CD4-positive, alpha-beta T cell (primary cell): ENCODE results near the gene MDFIC2. TPM values are rescaled to one million over a fixed set of nuclear protein-coding genes. Genes with fewer than 3 reads are reported as not detected.

Source experiments
- ATAC-seq: fragments of 200-7000 bp; cut with Tn5 transposase; one replicate; pipeline ENCODE4 v1.10.0; 2022; ENCODE audit warnings: mild to moderate bottlenecking; ENCODE audit not compliant: poor library complexity
- CTCF ChIA-PET: fragments of 350-600 bp; sonication (Branson Sonifier 250); formaldehyde crosslinking; loops from one replicate; lab custom pipeline; 2021; ENCODE audit warnings: antibody characterized with exemption, inconsistent platforms; lab: Charles Lee
- POLR2A ChIA-PET: fragments of 350-600 bp; sonication (Branson Sonifier 250); formaldehyde crosslinking; loops from one replicate; lab custom pipeline; 2021; ENCODE audit warnings: antibody characterized with exemption, inconsistent platforms; lab: Charles Lee
- DNase-seq, 14 experiments: peaks; one replicate each; pipeline ENCODE4 v3.0.0-alpha.2; 2013 to 2020; ENCODE audit warnings: mixed read lengths in 2 of 14
- H3K27ac ChIP-seq, 2 donors: one replicate each; pipeline versions ENCODE4 v1.5.1 to v1.7.0; 2013; ENCODE audit warnings: low read length in 2 of 2, low read depth in 1 of 2, mild to moderate bottlenecking in 1 of 2
- H3K27me3 ChIP-seq, 2 experiments: 1 replicate in 1 of 2; 2 replicates in 1 of 2; pipeline versions ENCODE4 v1.6.1 to v1.7.0; 2013; ENCODE audit warnings: low read length in 2 of 2, control low read depth in 1 of 2, mild to moderate bottlenecking in 1 of 2, moderate library complexity in 1 of 2; ENCODE audit not compliant: insufficient read depth in 2 of 2, control insufficient read depth in 1 of 2
- H3K36me3 ChIP-seq: one replicate; pipeline ENCODE4 v1.6.1; 2013; ENCODE audit warnings: low read length, control low read depth; ENCODE audit not compliant: insufficient read depth
- H3K4me1 ChIP-seq: one replicate; pipeline ENCODE4 v1.6.1; 2013; ENCODE audit warnings: low read length, control low read depth; ENCODE audit not compliant: insufficient read depth
- H3K4me3 ChIP-seq: one replicate; pipeline ENCODE4 v1.5.1; 2013; ENCODE audit warnings: mild to moderate bottlenecking, low read length, moderate library complexity
- H3K9me3 ChIP-seq, 2 experiments: 1 replicate in 1 of 2; 2 replicates in 1 of 2; pipeline versions ENCODE4 v1.6.1 to v1.7.0; 2013; ENCODE audit warnings: low read length in 2 of 2, mild to moderate bottlenecking in 2 of 2, control low read depth in 1 of 2, moderate library complexity in 1 of 2; ENCODE audit not compliant: control insufficient read depth in 1 of 2, insufficient read depth in 1 of 2
- H3K27ac Mint-ChIP-seq: one replicate; pipeline ENCODE4 v1.8.0; 2020; ENCODE audit warnings: mixed read lengths
- H3K27me3 Mint-ChIP-seq: one replicate; pipeline ENCODE4 v1.8.0; 2021; ENCODE audit warnings: mixed read lengths
- H3K36me3 Mint-ChIP-seq: one replicate; pipeline ENCODE4 v1.8.0; 2021; ENCODE audit warnings: low read depth, mixed read lengths
- H3K4me1 Mint-ChIP-seq: one replicate; pipeline ENCODE4 v1.8.0; 2021; ENCODE audit warnings: low read depth, mixed read lengths
- H3K4me3 Mint-ChIP-seq: one replicate; pipeline ENCODE4 v1.8.0; 2020; ENCODE audit warnings: mild to moderate bottlenecking, mixed read lengths
- H3K9me3 Mint-ChIP-seq: one replicate; pipeline ENCODE4 v1.8.0; 2020; ENCODE audit warnings: mixed read lengths
- intact Hi-C, 2 experiments: fragments of 100-400 bp; cut with DNase I in 1 of 2; cut with micrococcal nuclease in 1 of 2; formaldehyde crosslinking; loops; one replicate each; pipeline versions ENCODE4 v1.15.1 to v1.9.0; 2023 to 2025; cut with DNase I, micrococcal nuclease
- total RNA-seq, 174 experiments: library from RNA in 2 of 174; stranded (reverse) in 2 of 174; gene quantifications; one replicate each; pipeline ENCODE4 v1.2.3 and lab custom pipeline; 2021 to 2026
- TF ChIP-seq, protein P1 (sequence below): fragments of 200-600 bp; IDR thresholded peaks from one replicate; pipeline ENCODE4 v1.8.0; 2022; ENCODE audit warnings: antibody characterized with exemption, mild to moderate bottlenecking

Gene MDFIC2
- total RNA-seq, 2 experiments from 2014 or later = not detected

GRCh38 chr3:70185661-70186060 is 126.8 kb downstream of the MDFIC2 start:
- ChIA-PET CTCF (no interaction called here), POLR2A (no interaction called here)
- Histone ChIP-seq H3K27ac (no peak overlapping the region), H3K36me3 (no peaks in the 10 kb centered on the region), H3K4me3 (no peak overlapping the region), H3K27me3 (no peaks in the 10 kb centered on the region), H3K4me1 (no peaks in the 10 kb centered on the region), H3K9me3 (no peaks in the 10 kb centered on the region)
- Mint-ChIP-seq H3K36me3 (no peaks in the 10 kb centered on the region), H3K9me3 (peaks cover 2% of the 10 kb centered on the region), H3K4me3 (no peak overlapping the region), H3K4me1 (no peaks in the 10 kb centered on the region), H3K27me3 (peaks cover 10% of the 10 kb centered on the region), H3K27ac (no peak overlapping the region)
- ATAC-seq (no peak), DNase-seq (no peak)
- TF ChIP-seq, protein P1, sequence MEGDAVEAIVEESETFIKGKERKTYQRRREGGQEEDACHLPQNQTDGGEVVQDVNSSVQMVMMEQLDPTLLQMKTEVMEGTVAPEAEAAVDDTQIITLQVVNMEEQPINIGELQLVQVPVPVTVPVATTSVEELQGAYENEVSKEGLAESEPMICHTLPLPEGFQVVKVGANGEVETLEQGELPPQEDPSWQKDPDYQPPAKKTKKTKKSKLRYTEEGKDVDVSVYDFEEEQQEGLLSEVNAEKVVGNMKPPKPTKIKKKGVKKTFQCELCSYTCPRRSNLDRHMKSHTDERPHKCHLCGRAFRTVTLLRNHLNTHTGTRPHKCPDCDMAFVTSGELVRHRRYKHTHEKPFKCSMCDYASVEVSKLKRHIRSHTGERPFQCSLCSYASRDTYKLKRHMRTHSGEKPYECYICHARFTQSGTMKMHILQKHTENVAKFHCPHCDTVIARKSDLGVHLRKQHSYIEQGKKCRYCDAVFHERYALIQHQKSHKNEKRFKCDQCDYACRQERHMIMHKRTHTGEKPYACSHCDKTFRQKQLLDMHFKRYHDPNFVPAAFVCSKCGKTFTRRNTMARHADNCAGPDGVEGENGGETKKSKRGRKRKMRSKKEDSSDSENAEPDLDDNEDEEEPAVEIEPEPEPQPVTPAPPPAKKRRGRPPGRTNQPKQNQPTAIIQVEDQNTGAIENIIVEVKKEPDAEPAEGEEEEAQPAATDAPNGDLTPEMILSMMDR = no peak
- intact Hi-C loops = no loop called here

GRCh38 chr3:70183781-70184504 is 128.5 kb downstream of the MDFIC2 start:
- no peak overlapping the region for H3K27ac Mint-ChIP-seq
- TF ChIP-seq, protein P1 = no peak
- POLR2A ChIA-PET = no interaction called here

DNA sequence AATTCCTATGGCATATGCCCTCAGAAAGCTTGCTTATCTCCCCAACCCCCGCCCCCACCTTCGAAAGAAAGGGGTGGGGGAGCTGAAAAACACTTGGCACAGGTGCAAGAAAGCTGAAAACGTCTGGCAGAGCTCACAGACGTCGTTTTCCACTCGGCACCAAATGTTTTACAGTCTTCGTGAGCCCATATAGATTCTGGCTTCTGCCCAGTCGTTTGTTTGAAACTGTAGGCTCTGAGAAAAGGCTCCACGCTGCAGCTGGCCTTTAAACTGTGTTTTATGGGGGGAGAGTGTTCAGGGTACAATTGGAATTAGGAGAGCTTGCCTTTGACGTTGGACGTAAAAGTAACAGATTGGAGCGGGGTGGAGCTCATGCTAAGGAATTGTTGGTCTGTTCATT is 130.3 kb downstream of the MDFIC2 start:
- Histone ChIP-seq H3K27ac (no peak overlapping the region), H3K4me3 (no peak overlapping the region), H3K4me1 (no peaks in the 10 kb centered on the region), H3K36me3 (no peaks in the 10 kb centered on the region), H3K27me3 (no peaks in the 10 kb centered on the region), H3K9me3 (no peaks in the 10 kb centered on the region)
- TF ChIP-seq, protein P1 = no peak
- Mint-ChIP-seq H3K27ac (no peak overlapping the region), H3K4me1 (no peaks in the 10 kb centered on the region), H3K4me3 (no peak overlapping the region), H3K27me3 (peaks cover 6% of the 10 kb centered on the region), H3K9me3 (no peaks in the 10 kb centered on the region), H3K36me3 (no peaks in the 10 kb centered on the region)
- intact Hi-C loops = no loop called here
- no peak for ATAC-seq
- DNase-seq = peak in 1 of 14 experiments; percentile 1
- ChIA-PET POLR2A (no interaction called here), CTCF (no interaction called here)

More at GRCh38 chr3:70183781-70184504, 128.5 kb downstream of the MDFIC2 start:
- ATAC-seq (no peak), DNase-seq (no peak)
- H3K9me3 Mint-ChIP-seq = peaks cover 2% of the 10 kb centered on the region
- CTCF ChIA-PET = no interaction called here
- intact Hi-C loops = no loop called here
- Histone ChIP-seq H3K4me3 (no peak overlapping the region), H3K9me3 (no peaks in the 10 kb centered on the region), H3K36me3 (no peaks in the 10 kb centered on the region), H3K4me1 (no peaks in the 10 kb centered on the region), H3K27me3 (no peaks in the 10 kb centered on the region), H3K27ac (no peak overlapping the region)
- H3K4me1 Mint-ChIP-seq = no peaks in the 10 kb centered on the region
- H3K4me3 Mint-ChIP-seq = no peak overlapping the region
- peaks cover 6% of the 10 kb centered on the region for H3K27me3 Mint-ChIP-seq
- no peaks in the 10 kb centered on the region for H3K36me3 Mint-ChIP-seq
